ENCODE results near the gene ABCA12. TPM values are rescaled to one million over a fixed set of nuclear protein-coding genes. Genes with fewer than 3 reads are reported as not detected.

The ABCA12 gene
- polyA plus RNA-seq, 2 of the 4 experiments (the other 2 are of a cell fraction): 0.32 to 1.1 TPM

GRCh38 chr2:215063526-215063925 is 74.9 kb downstream of the ABCA12 start:
- no peaks in the 10 kb centered on the region for H3K9me3 ChIP-seq
- no peak for DNase-seq (ENCODE audit: low read depth in 1 of 2, low spot score in 1 of 2)
- no peak for TF ChIP-seq NR3C1 (IDR thresholded peaks at IDR 0.05)
- TF ChIP-seq NPAS2 (CRISPR knock-in tag; IDR thresholded peaks at IDR 0.05; ENCODE audit: borderline replicate concordance): no peak
- no peak for TF ChIP-seq RFX5 (IDR thresholded peaks at IDR 0.05)
- no peak for TF ChIP-seq RNF2 (IDR thresholded peaks at IDR 0.05; ENCODE audit: borderline replicate concordance, low read depth)
- no peak for TF ChIP-seq E2F6 (IDR thresholded peaks at IDR 0.05; ENCODE audit: borderline replicate concordance, low read depth)
- TF ChIP-seq JUN (IDR thresholded peaks at IDR 0.05): no peak
- no peak for TF ChIP-seq SREBF2 (IDR thresholded peaks at IDR 0.05)
- TF ChIP-seq ELK1 (IDR thresholded peaks at IDR 0.05; ENCODE audit: low read depth, low read length): no peak
- no peak for TF ChIP-seq NFE2L2 (conservative IDR thresholded peaks at IDR 0.05; ENCODE audit: low read length)
- TF ChIP-seq ZC3H11A (IDR thresholded peaks at IDR 0.05): no peak
- no peak for TF ChIP-seq ESRRA (IDR thresholded peaks at IDR 0.05; ENCODE audit: borderline replicate concordance, low read length)
- TF ChIP-seq CEBPB (IDR thresholded peaks at IDR 0.05): no peak
- TF ChIP-seq HMGXB4 (CRISPR knock-in tag; IDR thresholded peaks at IDR 0.05; ENCODE audit: borderline replicate concordance): no peak
- no peak for TF ChIP-seq HDAC2 (IDR thresholded peaks at IDR 0.05)
- TF ChIP-seq HOXB13 (CRISPR knock-in tag; IDR thresholded peaks at IDR 0.05; ENCODE audit: low read depth): no peak
- no peak for TF ChIP-seq CBX2 (IDR thresholded peaks at IDR 0.05; ENCODE audit: borderline replicate concordance, low read depth)
- H3K4me3 ChIP-seq: no peak overlapping the region
- 26% methylated on average over 2 of the region's 2 CpGs for whole genome bisulfite sequencing (ENCODE audit: missing lambda C conversion rate)
- ATAC-seq: no peak
- H3K27ac ChIP-seq: no peak overlapping the region
- H3K4me1 ChIP-seq: no peaks in the 10 kb centered on the region
- no peak overlapping the region for H3K4me2 ChIP-seq
- ChIA-PET CTCF (no interaction called here), POLR2A (no interaction called here)
- FAIRE-seq: no peak

GRCh38 chr2:215060861-215061536 is 77.4 kb downstream of the ABCA12 start:
- WGBS (ENCODE audit: missing lambda C conversion rate): 49% methylated on average over 7 of the region's 7 CpGs
- H3K4me1 ChIP-seq: no peaks in the 10 kb centered on the region
- no peak for ATAC-seq
- H3K4me3 ChIP-seq: no peak overlapping the region
- ChIA-PET CTCF (interaction anchor here (0.5 kb wide), 1 partner anchor 209 kb away, joined by 3 read pairs; no protein-coding TSS in a partner anchor), POLR2A (no interaction called here)
- no peak for DNase-seq (ENCODE audit: low read depth in 1 of 2, low spot score in 1 of 2)
- H3K9me3 ChIP-seq: no peaks in the 10 kb centered on the region
- H3K4me2 ChIP-seq: no peak overlapping the region
- no peak for FAIRE-seq
- H3K27ac ChIP-seq: no peak overlapping the region
- TF ChIP-seq ATOH8 (CRISPR knock-in tag; IDR thresholded peaks at IDR 0.05; ENCODE audit: low read depth): no peak
- no peak for TF ChIP-seq HOXB5 (CRISPR knock-in tag; IDR thresholded peaks at IDR 0.05)
- TF ChIP-seq HDAC2 (IDR thresholded peaks at IDR 0.05): no peak
- no peak for TF ChIP-seq NPAS2 (CRISPR knock-in tag; IDR thresholded peaks at IDR 0.05; ENCODE audit: borderline replicate concordance)
- TF ChIP-seq REST (IDR thresholded peaks at IDR 0.05): no peak
- TF ChIP-seq PHF8 (IDR thresholded peaks at IDR 0.05; ENCODE audit: borderline replicate concordance, low read depth): no peak
- TF ChIP-seq RNF2 (IDR thresholded peaks at IDR 0.05; ENCODE audit: borderline replicate concordance, low read depth): no peak
